Measurements from ENCODE around the gene ZNF280B.

DNA sequence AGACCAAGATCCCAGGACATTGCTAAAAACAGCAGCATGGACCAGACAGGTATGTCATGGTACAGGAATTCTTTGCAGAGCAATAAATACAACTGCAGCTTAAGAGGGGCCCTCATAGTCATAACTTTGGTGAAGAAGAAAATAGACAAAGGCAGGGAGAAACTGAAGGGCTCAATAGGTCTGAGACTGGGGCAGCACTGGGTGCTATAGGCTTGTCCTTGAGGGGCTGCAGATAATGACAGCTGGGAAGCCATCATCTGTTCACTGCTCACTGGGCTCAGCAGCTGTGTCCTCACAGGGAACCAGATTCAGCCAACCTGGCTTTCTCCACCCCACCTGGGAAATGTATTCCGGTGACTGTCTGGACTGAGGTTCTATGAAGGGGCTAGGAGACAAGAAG is 68.4 kb downstream of the ZNF280B start:
- no peak for TF ChIP-seq POLR2AphosphoS5 (IDR thresholded peaks at IDR 0.05; ENCODE audit: borderline replicate concordance, low read depth, low read length)
- TF ChIP-seq EZH2 (IDR thresholded peaks at IDR 0.05): no peak
